K562 (cell line): ENCODE results near the gene MRPS10. TPM values are rescaled to one million over a fixed set of nuclear protein-coding genes. Genes with fewer than 3 reads are reported as not detected.

Source experiments
- ARNT ChIP-seq, 2 experiments: fragments of 450-650 bp; IDR thresholded peaks; 2 replicates each; pipeline ENCODE4 v1.6.1; 2016; ENCODE audit warnings: mild to moderate bottlenecking in 1 of 2
- CBFA2T3 ChIP-seq: fragments of 450-650 bp; IDR thresholded peaks from 2 replicates; pipeline ENCODE4 v1.6.1; 2017
- CREB3 ChIP-seq: fragments of 450-650 bp; conservative IDR thresholded peaks from 2 replicates; pipeline ENCODE4 v1.6.1; 2016; ENCODE audit warnings: missing genetic modification characterization, low read depth, mild to moderate bottlenecking, missing compliant biosample characterization, moderate library complexity
- E2F4 ChIP-seq: sonication (generic); formaldehyde crosslinking; IDR thresholded peaks from 2 replicates; pipeline ENCODE4 v1.8.0; 2022; ENCODE audit warnings: mild to moderate bottlenecking, low read depth, missing genetic modification reagents
- EGR1 ChIP-seq: fragments of 450-650 bp; conservative IDR thresholded peaks from 2 replicates; pipeline ENCODE4 v1.6.1; 2017; ENCODE audit warnings: mild to moderate bottlenecking
- ELF1 ChIP-seq: fragments of 200-800 bp; sonication (Bioruptor generic); IDR thresholded peaks from 2 replicates; pipeline ENCODE4 v1.6.1; 2016; ENCODE audit warnings: missing genetic modification characterization, missing compliant biosample characterization
- EZH2 ChIP-seq: IDR thresholded peaks from 2 replicates; pipeline ENCODE4 v1.6.1; 2012; ENCODE audit warnings: low read depth, mild to moderate bottlenecking, inconsistent platforms, low read length, borderline replicate concordance
- KDM5B ChIP-seq: fragments of 200-600 bp; sonication (generic); IDR thresholded peaks from 2 replicates; pipeline ENCODE4 v1.6.1; 2012; ENCODE audit warnings: low read depth, mild to moderate bottlenecking, moderate library complexity, low read length, control low read depth, inconsistent platforms; ENCODE audit not compliant: insufficient replicate concordance
- MEF2A ChIP-seq: IDR thresholded peaks from 2 replicates; pipeline ENCODE4 v1.6.1; 2011; ENCODE audit warnings: low read depth, mild to moderate bottlenecking, low read length, moderate library complexity; ENCODE audit not compliant: control insufficient read depth
- PCBP2 ChIP-seq: fragments of 200-400 bp; formaldehyde crosslinking; IDR thresholded peaks from 2 replicates; pipeline ENCODE4 v1.6.1; 2018; ENCODE audit warnings: low read length, low read depth, mild to moderate bottlenecking, moderate library complexity; ENCODE audit not compliant: poor library complexity, severe bottlenecking
- RBM15 ChIP-seq: fragments of 200-400 bp; formaldehyde crosslinking; IDR thresholded peaks from 2 replicates; pipeline ENCODE4 v1.6.1; 2018; ENCODE audit warnings: mild to moderate bottlenecking, low read length, moderate library complexity; ENCODE audit not compliant: insufficient read depth
- SRF ChIP-seq, 2 experiments: fragments of 250-450, 450-650 bp in 1 of 2; sonication (Bioruptor Pico) in 1 of 2; sonication (generic) in 1 of 2; formaldehyde crosslinking; IDR thresholded peaks; 2 replicates each; pipeline versions ENCODE4 v1.5.0 to v1.5.1; 2020 to 2022; ENCODE audit warnings: mild to moderate bottlenecking in 1 of 2, missing genetic modification reagents in 1 of 2
- TEAD4 ChIP-seq, 2 experiments: sonication (generic) in 1 of 2; formaldehyde crosslinking in 1 of 2; IDR thresholded peaks; 2 replicates each; pipeline versions ENCODE4 v1.6.1 to v1.8.0; 2012 to 2022; ENCODE audit warnings: borderline replicate concordance in 1 of 2, inconsistent platforms in 1 of 2, low read length in 1 of 2, mild to moderate bottlenecking in 1 of 2, missing genetic modification reagents in 1 of 2
- ZBED1 ChIP-seq: IDR thresholded peaks from 2 replicates; pipeline ENCODE4 v1.6.1; 2014
- ZBTB11 ChIP-seq, 3 experiments: fragments of 200-800 bp in 1 of 3; fragments of 250-450 bp in 1 of 3; fragments of 450-650 bp in 1 of 3; sonication (Bioruptor Pico) in 1 of 3; sonication (Bioruptor generic) in 1 of 3; formaldehyde crosslinking in 1 of 3; IDR thresholded peaks; 2 replicates each; pipeline versions ENCODE4 v1.6.1 to v1.8.0; 2016 to 2022; ENCODE audit warnings: mild to moderate bottlenecking in 2 of 3, missing genetic modification characterization in 2 of 3, missing compliant biosample characterization in 1 of 3, moderate library complexity in 1 of 3
- ZKSCAN3 ChIP-seq: fragments of 250-450 bp; sonication (Bioruptor Pico); IDR thresholded peaks from 2 replicates; pipeline ENCODE4 v1.4.0; 2020
- ZNF24 ChIP-seq: fragments of 450-650 bp; IDR thresholded peaks from 2 replicates; pipeline ENCODE4 v1.6.1; 2016
- ZNF274 ChIP-seq: IDR thresholded peaks from 2 replicates; pipeline ENCODE4 v1.6.1; 2011; ENCODE audit warnings: low read depth, mild to moderate bottlenecking, low read length, moderate library complexity, borderline replicate concordance
- ZNF395 ChIP-seq: fragments of 200-800 bp; sonication (Bioruptor generic); IDR thresholded peaks from 2 replicates; pipeline ENCODE4 v1.6.1; 2017; ENCODE audit warnings: missing genetic modification characterization, missing compliant biosample characterization
- polyA plus RNA-seq, 8 experiments: library from polyadenylated mRNA; depleted of rRNA in 4 of 8; stranded (reverse) in 5 of 8; unstranded in 3 of 8; fragments of >200 nt; fragmentation: Nextera tagmentation in 2 of 8; fragmentation: Illumina TruSeq in 1 of 8; extraction: Ambion mirVana in 2 of 8; extraction: Trizol in 1 of 8; gene quantifications; 2 replicates each; pipeline versions ENCODE4 v1.2.1 to v1.2.3, GENCODE V29; 2011 to 2014; ENCODE audit warnings: inconsistent platforms in 1 of 8, missing spikeins in 1 of 8
- total RNA-seq, 7 experiments: library from RNA; depleted of rRNA in 6 of 7; stranded (reverse); fragments of >200 nt in 6 of 7; fragmentation: Illumina TruSeq in 2 of 7; extraction: Trizol in 2 of 7; gene quantifications; 2 replicates each; pipeline versions ENCODE4 v1.2.1 to v1.2.3, GENCODE V29; 2011 to 2021; ENCODE audit warnings: low replicate concordance in 1 of 7

Gene MRPS10
- total and polyA plus RNA-seq, 9 of the 15 experiments (the other 6 are each of a cell fraction or from before 2014, with no cell fraction given): 48.6 to 166 (median 93.7) TPM

- peak in 1 of 3 experiments; percentile 65; a peak in 2 of 6 replicates for TF ChIP-seq ZBTB11 (CRISPR knock-in tag; IDR thresholded peaks at IDR 0.05)
- TF ChIP-seq MEF2A: peak; percentile 57; the same call in 1 of the 2 replicates
- TF ChIP-seq E2F4: no peak
- peak; percentile 100 for TF ChIP-seq CBFA2T3
- TF ChIP-seq ZNF274: peak; percentile 65; the same call in 1 of the 2 replicates
- TF ChIP-seq RBM15: no peak
- TF ChIP-seq ZKSCAN3: no peak
- TF ChIP-seq KDM5B: no peak
- peak; percentile 91 for TF ChIP-seq ZNF395 (CRISPR knock-in tag)
- TF ChIP-seq ELF1 (tag): peak; percentile 52; the same call in 1 of the 2 replicates
- peak; percentile 99 for TF ChIP-seq TEAD4 (IDR thresholded peaks at IDR 0.05; ENCODE audit: low read length)
- TF ChIP-seq TEAD4 (CRISPR knock-in tag; IDR thresholded peaks at IDR 0.05; ENCODE audit: borderline replicate concordance): no peak
- no peak for TF ChIP-seq PCBP2
- TF ChIP-seq ZBED1: peak; percentile 92
- peak; percentile 82 for TF ChIP-seq EGR1
- peak; percentile 30 for TF ChIP-seq ZNF24
- no peak; the same call in 1 of the 2 replicates for TF ChIP-seq EZH2
- no peak for TF ChIP-seq SRF (CRISPR knock-in tag; IDR thresholded peaks at IDR 0.05)
- peak; percentile 97 to 99 for TF ChIP-seq ARNT (IDR thresholded peaks at IDR 0.05)
- peak; percentile 82; the same call in 1 of the 2 replicates for TF ChIP-seq CREB3 (tag)
These were observed 19.9 kb downstream of the MRPS10 start (continued) for GRCh38 chr6:42197555-42198362.
